WTC11 (cell line): ENCODE results near the gene PRXL2A. TPM values are rescaled to one million over a fixed set of nuclear protein-coding genes. Genes with fewer than 3 reads are reported as not detected.

Experiments
- ATAC-seq: fragments of 200-7000 bp; cut with Tn5 transposase; 2 replicates; pipeline ENCODE4 v1.10.0; 2021; ENCODE audit warnings: mild to moderate bottlenecking, moderate library complexity
- CTCF ChIA-PET: fragments of 300-600 bp; sonication (Branson Sonifier 250); formaldehyde crosslinking; loops from one replicate; lab custom pipeline; 2021; ENCODE audit warnings: antibody characterized with exemption; lab: Charles Lee
- POLR2A ChIA-PET: fragments of 350-600 bp; sonication (Branson Sonifier 250); formaldehyde crosslinking; loops from one replicate; lab custom pipeline; 2021; ENCODE audit warnings: antibody characterized with exemption; lab: Charles Lee
- DNase-seq: peaks from one replicate; pipeline ENCODE4 v3.0.0; 2021; ENCODE audit warnings: low spot score
- H3K27ac Mint-ChIP-seq: 2 replicates; pipeline ENCODE4 v1.8.0; 2021; ENCODE audit warnings: mixed read lengths
- H3K27me3 Mint-ChIP-seq: 2 replicates; pipeline ENCODE4 v1.8.0; 2021; ENCODE audit warnings: low read depth, mild to moderate bottlenecking, moderate library complexity, mixed read lengths
- H3K36me3 Mint-ChIP-seq: 2 replicates; pipeline ENCODE4 v1.8.0; 2021; ENCODE audit warnings: mixed read lengths
- H3K4me1 Mint-ChIP-seq: 2 replicates; pipeline ENCODE4 v1.8.0; 2022; ENCODE audit warnings: mixed read lengths
- H3K4me3 Mint-ChIP-seq: 2 replicates; pipeline ENCODE4 v1.8.0; 2021; ENCODE audit warnings: mild to moderate bottlenecking, moderate library complexity, mixed read lengths
- H3K9me3 Mint-ChIP-seq: 2 replicates; pipeline ENCODE4 v1.8.0; 2021; ENCODE audit warnings: mixed read lengths
- CBFB ChIP-seq: sonication (generic); formaldehyde crosslinking; IDR thresholded peaks from 2 replicates; pipeline ENCODE4 v1.8.1; 2022; ENCODE audit warnings: mild to moderate bottlenecking, low read depth, missing genetic modification reagents
- CDX4 ChIP-seq: fragments of 250-450 bp; sonication (Bioruptor Pico); IDR thresholded peaks from 2 replicates; pipeline ENCODE4 v1.9.0; 2021; ENCODE audit warnings: moderate library complexity, mild to moderate bottlenecking, inconsistent platforms, borderline replicate concordance
- CTCF ChIP-seq: fragments of 200-600 bp; IDR thresholded peaks from 2 replicates; pipeline ENCODE4 v1.8.0; 2022; ENCODE audit warnings: antibody characterized with exemption
- EMX1 ChIP-seq: fragments of 250-450 bp; sonication (Bioruptor Pico); IDR thresholded peaks from 2 replicates; pipeline ENCODE4 v1.8.0; 2021; ENCODE audit warnings: mild to moderate bottlenecking
- ERG ChIP-seq: fragments of 250-450 bp; sonication (Bioruptor Pico); IDR thresholded peaks from 2 replicates; pipeline ENCODE4 v1.8.0; 2021; ENCODE audit warnings: mild to moderate bottlenecking
- FOXK1 ChIP-seq: sonication (generic); formaldehyde crosslinking; IDR thresholded peaks from 2 replicates; pipeline ENCODE4 v1.8.0; 2022; ENCODE audit warnings: mild to moderate bottlenecking, moderate library complexity, missing genetic modification reagents
- IRF1 ChIP-seq: sonication (generic); formaldehyde crosslinking; IDR thresholded peaks from 2 replicates; pipeline ENCODE4 v1.8.0; 2023; ENCODE audit warnings: missing genetic modification reagents
- JUN ChIP-seq: sonication (generic); formaldehyde crosslinking; IDR thresholded peaks from 2 replicates; pipeline ENCODE4 v1.8.0; 2023; ENCODE audit warnings: mild to moderate bottlenecking, missing genetic modification reagents
- MAX ChIP-seq: sonication (generic); formaldehyde crosslinking; IDR thresholded peaks from 2 replicates; pipeline ENCODE4 v1.8.0; 2022; ENCODE audit warnings: mild to moderate bottlenecking, missing genetic modification reagents
- MXD4 ChIP-seq: fragments of 250-450 bp; sonication (Bioruptor Pico); IDR thresholded peaks from 2 replicates; pipeline ENCODE4 v1.8.0; 2021; ENCODE audit warnings: mild to moderate bottlenecking, moderate library complexity, borderline replicate concordance
- MYBL2 ChIP-seq: sonication (generic); formaldehyde crosslinking; IDR thresholded peaks from 2 replicates; pipeline ENCODE4 v1.8.1; 2023; ENCODE audit warnings: mild to moderate bottlenecking, moderate library complexity, missing genetic modification reagents
- NR2C2 ChIP-seq: sonication (generic); formaldehyde crosslinking; IDR thresholded peaks from 2 replicates; pipeline ENCODE4 v1.8.0; 2022; ENCODE audit warnings: mild to moderate bottlenecking, missing genetic modification reagents
- NR3C1 ChIP-seq: sonication (generic); formaldehyde crosslinking; conservative IDR thresholded peaks from 2 replicates; pipeline ENCODE4 v1.8.1; 2023; ENCODE audit warnings: low read depth, mild to moderate bottlenecking, missing genetic modification reagents
- SMAD4 ChIP-seq: sonication (generic); formaldehyde crosslinking; IDR thresholded peaks from 2 replicates; pipeline ENCODE4 v1.8.0; 2022; ENCODE audit warnings: mild to moderate bottlenecking, missing genetic modification reagents
- TP53 ChIP-seq: sonication (generic); formaldehyde crosslinking; IDR thresholded peaks from 2 replicates; pipeline ENCODE4 v1.8.1; 2023; ENCODE audit warnings: mild to moderate bottlenecking, missing genetic modification reagents
- ZBTB43 ChIP-seq: sonication (generic); formaldehyde crosslinking; IDR thresholded peaks from 2 replicates; pipeline ENCODE4 v1.8.1; 2023; ENCODE audit warnings: mild to moderate bottlenecking, missing genetic modification reagents
- ZNF121 ChIP-seq: sonication (generic); formaldehyde crosslinking; IDR thresholded peaks from 2 replicates; pipeline ENCODE4 v1.8.0; 2023; ENCODE audit warnings: missing genetic modification reagents
- ZNF317 ChIP-seq: sonication (generic); formaldehyde crosslinking; IDR thresholded peaks from 2 replicates; pipeline ENCODE4 v1.8.1; 2023; ENCODE audit warnings: low read depth, mild to moderate bottlenecking, moderate library complexity, missing genetic modification reagents, borderline replicate concordance
- ZNF425 ChIP-seq: fragments of 250-450 bp; sonication (Bioruptor Pico); conservative IDR thresholded peaks from 2 replicates; pipeline ENCODE4 v1.9.0; 2021; ENCODE audit warnings: mild to moderate bottlenecking
- total RNA-seq: library from RNA; stranded (reverse); gene quantifications from 3 replicates; pipeline ENCODE4 v1.2.3, GENCODE V29; 2021

PRXL2A gene
- total RNA-seq, 1 experiment from 2014 or later, result 46.6 TPM

- TF ChIP-seq IRF1 (CRISPR knock-in tag) (no peak), JUN (CRISPR knock-in tag) (no peak), MXD4 (CRISPR knock-in tag) (no peak), MYBL2 (CRISPR knock-in tag) (no peak), ZBTB43 (CRISPR knock-in tag) (no peak), SMAD4 (CRISPR knock-in tag) (no peak), FOXK1 (CRISPR knock-in tag) (no peak), EMX1 (no peak), ZNF317 (CRISPR knock-in tag) (no peak), CBFB (no peak), NR2C2 (CRISPR knock-in tag) (no peak), ZNF425 (no peak)
- Mint-ChIP-seq H3K9me3 (no peaks in the 10 kb centered on the region), H3K36me3 (no peaks in the 10 kb centered on the region), H3K27me3 (peaks cover 36% of the 10 kb centered on the region), H3K4me3 (no peak overlapping the region), H3K4me1 (peaks cover 56% of the 10 kb centered on the region), H3K27ac (no peak overlapping the region)
- POLR2A ChIA-PET, result no interaction called here
- no peak for ATAC-seq
- DNase-seq, result no peak
- CTCF ChIA-PET, result interaction anchor here (1.1 to 3.4 kb wide), 5 partner anchors 33 to 95 kb away, joined by 3 to 25 read pairs (median 6); no protein-coding TSS in a partner anchor
Observed at GRCh38 chr10:80410578-80411145, 2.3 kb downstream of the PRXL2A start.

GRCh38 chr10:80411267-80411668 is 2.9 kb downstream of the PRXL2A start:
- no peaks in the 10 kb centered on the region for H3K36me3 Mint-ChIP-seq
- POLR2A ChIA-PET, result no interaction called here
- no peak overlapping the region for H3K4me3 Mint-ChIP-seq
- no peak for TF ChIP-seq TP53 (CRISPR knock-in tag)
- no peak for TF ChIP-seq NR3C1 (CRISPR knock-in tag)
- no peak for TF ChIP-seq MAX (CRISPR knock-in tag)
- no peak for TF ChIP-seq FOXK1 (CRISPR knock-in tag)
- no peak for ATAC-seq
- no peaks in the 10 kb centered on the region for H3K9me3 Mint-ChIP-seq
- CTCF ChIA-PET, result interaction anchor here (1.1 to 3.3 kb wide), 3 partner anchors 33 to 94 kb away, joined by 3 to 12 read pairs (median 6); no protein-coding TSS in a partner anchor
- H3K27ac Mint-ChIP-seq, result no peak overlapping the region
- H3K4me1 Mint-ChIP-seq, result peaks cover 58% of the 10 kb centered on the region
- no peak for DNase-seq
- peaks cover 42% of the 10 kb centered on the region for H3K27me3 Mint-ChIP-seq

- no peaks in the 10 kb centered on the region for H3K9me3 Mint-ChIP-seq
- CTCF ChIA-PET, result interaction anchor here (1.1 to 3.3 kb wide), 4 partner anchors 33 to 185 kb away, joined by 3 to 12 read pairs (median 5); no protein-coding TSS in a partner anchor
- no peak overlapping the region for H3K4me3 Mint-ChIP-seq
- no peak overlapping the region for H3K27ac Mint-ChIP-seq
- DNase-seq (no peak), ATAC-seq (no peak)
- POLR2A ChIA-PET, result no interaction called here
- H3K4me1 Mint-ChIP-seq, result peaks cover 61% of the 10 kb centered on the region
- peaks cover 45% of the 10 kb centered on the region for H3K27me3 Mint-ChIP-seq
- no peaks in the 10 kb centered on the region for H3K36me3 Mint-ChIP-seq
- TF ChIP-seq NR3C1 (CRISPR knock-in tag), result no peak
- TF ChIP-seq CTCF, result no peak
- no peak for TF ChIP-seq ZNF121 (CRISPR knock-in tag)
- TF ChIP-seq SMAD4 (CRISPR knock-in tag), result no peak
- no peak for TF ChIP-seq CDX4
- TF ChIP-seq MAX (CRISPR knock-in tag), result no peak
- TF ChIP-seq IRF1 (CRISPR knock-in tag), result no peak
- no peak for TF ChIP-seq ERG (CRISPR knock-in tag)
- no peak for TF ChIP-seq TP53 (CRISPR knock-in tag)
Observed at GRCh38 chr10:80411681-80412220, 3.4 kb downstream of the PRXL2A start.
